ENCODE results near the gene SIPA1.
A peak's percentile ranks its signal among the peaks of the same experiment; 100 is the strongest.

Gene SIPA1

GRCh38 chr11:65651589-65652510 is 13.9 kb downstream of the SIPA1 start:
- H3K27me3 ChIP-seq (ENCODE audit: control insufficient read depth in 2 of 2, insufficient read depth in 2 of 2, low read length in 2 of 2) = no peaks in the 10 kb centered on the region
- peak overlapping the region; percentile 95 for H3K27ac ChIP-seq (ENCODE audit: low read depth in 2 of 2, low read length in 2 of 2)
- no peaks in the 10 kb centered on the region for H3K9me3 ChIP-seq (ENCODE audit: control insufficient read depth in 2 of 2, low read length in 2 of 2)
- peak overlapping the region; percentile 82 to 87 for H3K4me3 ChIP-seq (ENCODE audit: low read length in 2 of 2)
- peaks cover 32 to 36% of the 10 kb centered on the region in 2 donors for H3K36me3 ChIP-seq (ENCODE audit: control insufficient read depth in 2 of 2, insufficient read depth in 2 of 2, low read length in 2 of 2)
- peak overlapping the region; percentile 85 to 87 for H3K9ac ChIP-seq (ENCODE audit: low read depth in 1 of 2, low read length in 2 of 2)
- H3K4me1 ChIP-seq (ENCODE audit: control insufficient read depth in 2 of 2, insufficient read depth in 2 of 2, low read length in 2 of 2) = peaks cover 32 to 38% of the 10 kb centered on the region in 2 donors

GRCh38 chr11:65652511-65653228 is 14.8 kb downstream of the SIPA1 start:
- H3K9me3 ChIP-seq (ENCODE audit: control insufficient read depth in 2 of 2, low read length in 2 of 2) = no peaks in the 10 kb centered on the region
- H3K27ac ChIP-seq (ENCODE audit: low read depth in 2 of 2, low read length in 2 of 2) = peak overlapping the region; percentile 95
- no peaks in the 10 kb centered on the region for H3K27me3 ChIP-seq (ENCODE audit: control insufficient read depth in 2 of 2, insufficient read depth in 2 of 2, low read length in 2 of 2)
- H3K4me1 ChIP-seq (ENCODE audit: control insufficient read depth in 2 of 2, insufficient read depth in 2 of 2, low read length in 2 of 2) = peaks cover 32 to 37% of the 10 kb centered on the region in 2 donors
- H3K9ac ChIP-seq (ENCODE audit: low read depth in 1 of 2, low read length in 2 of 2) = peak overlapping the region; percentile 85 to 95
- H3K36me3 ChIP-seq (ENCODE audit: control insufficient read depth in 2 of 2, insufficient read depth in 2 of 2, low read length in 2 of 2) = peaks cover 41 to 44% of the 10 kb centered on the region in 2 donors
- peak overlapping the region; percentile 82 to 87 for H3K4me3 ChIP-seq (ENCODE audit: low read length in 2 of 2)

GRCh38 chr11:65653229-65654225 is 15.6 kb downstream of the SIPA1 start:
- Histone ChIP-seq H3K9me3 (ENCODE audit: control insufficient read depth in 2 of 2, low read length in 2 of 2) (no peaks in the 10 kb centered on the region), H3K4me3 (ENCODE audit: low read length in 2 of 2) (peak overlapping the region; percentile 78 to 87), H3K9ac (ENCODE audit: low read depth in 1 of 2, low read length in 2 of 2) (peak overlapping the region; percentile 85 to 95), H3K27ac (ENCODE audit: low read depth in 2 of 2, low read length in 2 of 2) (peak overlapping the region; percentile 95), H3K36me3 (ENCODE audit: control insufficient read depth in 2 of 2, insufficient read depth in 2 of 2, low read length in 2 of 2) (peaks cover 49 to 53% of the 10 kb centered on the region in 2 donors), H3K27me3 (ENCODE audit: control insufficient read depth in 2 of 2, insufficient read depth in 2 of 2, low read length in 2 of 2) (no peaks in the 10 kb centered on the region), H3K4me1 (ENCODE audit: control insufficient read depth in 2 of 2, insufficient read depth in 2 of 2, low read length in 2 of 2) (peaks cover 32 to 37% of the 10 kb centered on the region in 2 donors)

- Histone ChIP-seq H3K9me3 (ENCODE audit: control insufficient read depth in 2 of 2, low read length in 2 of 2) (no peaks in the 10 kb centered on the region), H3K27me3 (ENCODE audit: control insufficient read depth in 2 of 2, insufficient read depth in 2 of 2, low read length in 2 of 2) (no peaks in the 10 kb centered on the region), H3K36me3 (ENCODE audit: control insufficient read depth in 2 of 2, insufficient read depth in 2 of 2, low read length in 2 of 2) (peaks cover 56 to 59% of the 10 kb centered on the region in 2 donors), H3K4me3 (ENCODE audit: low read length in 2 of 2) (no peak overlapping the region), H3K27ac (ENCODE audit: low read depth in 2 of 2, low read length in 2 of 2) (peak overlapping the region in 1 of 2 donors; percentile 95), H3K4me1 (ENCODE audit: control insufficient read depth in 2 of 2, insufficient read depth in 2 of 2, low read length in 2 of 2) (peaks cover 32 to 37% of the 10 kb centered on the region in 2 donors), H3K9ac (ENCODE audit: low read depth in 1 of 2, low read length in 2 of 2) (no peak overlapping the region)
Observed at GRCh38 chr11:65654375-65655349, 16.8 kb downstream of the SIPA1 start.

GRCh38 chr11:65655570-65656332 is 17.9 kb downstream of the SIPA1 start:
- Histone ChIP-seq H3K36me3 (ENCODE audit: control insufficient read depth in 2 of 2, insufficient read depth in 2 of 2, low read length in 2 of 2) (peaks cover 59 to 62% of the 10 kb centered on the region in 2 donors), H3K4me1 (ENCODE audit: control insufficient read depth in 2 of 2, insufficient read depth in 2 of 2, low read length in 2 of 2) (peaks cover 30 to 37% of the 10 kb centered on the region in 2 donors), H3K27ac (ENCODE audit: low read depth in 2 of 2, low read length in 2 of 2) (no peak overlapping the region), H3K9ac (ENCODE audit: low read depth in 1 of 2, low read length in 2 of 2) (no peak overlapping the region), H3K4me3 (ENCODE audit: low read length in 2 of 2) (no peak overlapping the region), H3K9me3 (ENCODE audit: control insufficient read depth in 2 of 2, low read length in 2 of 2) (no peaks in the 10 kb centered on the region), H3K27me3 (ENCODE audit: control insufficient read depth in 2 of 2, insufficient read depth in 2 of 2, low read length in 2 of 2) (no peaks in the 10 kb centered on the region)

GRCh38 chr11:65657426-65657825 is 19.5 kb downstream of the SIPA1 start:
- Histone ChIP-seq H3K9me3 (ENCODE audit: control insufficient read depth in 2 of 2, low read length in 2 of 2) (no peaks in the 10 kb centered on the region), H3K36me3 (ENCODE audit: control insufficient read depth in 2 of 2, insufficient read depth in 2 of 2, low read length in 2 of 2) (peaks cover 61 to 68% of the 10 kb centered on the region in 2 donors), H3K9ac (ENCODE audit: low read depth in 1 of 2, low read length in 2 of 2) (no peak overlapping the region), H3K4me1 (ENCODE audit: control insufficient read depth in 2 of 2, insufficient read depth in 2 of 2, low read length in 2 of 2) (peaks cover 26 to 34% of the 10 kb centered on the region in 2 donors), H3K4me3 (ENCODE audit: low read length in 2 of 2) (no peak overlapping the region), H3K27me3 (ENCODE audit: control insufficient read depth in 2 of 2, insufficient read depth in 2 of 2, low read length in 2 of 2) (no peaks in the 10 kb centered on the region), H3K27ac (ENCODE audit: low read depth in 2 of 2, low read length in 2 of 2) (no peak overlapping the region)

- no peak overlapping the region for H3K9ac ChIP-seq (ENCODE audit: low read depth in 1 of 2, low read length in 2 of 2)
- no peaks in the 10 kb centered on the region for H3K9me3 ChIP-seq (ENCODE audit: control insufficient read depth in 2 of 2, low read length in 2 of 2)
- no peak overlapping the region for H3K27ac ChIP-seq (ENCODE audit: low read depth in 2 of 2, low read length in 2 of 2)
- H3K4me1 ChIP-seq (ENCODE audit: control insufficient read depth in 2 of 2, insufficient read depth in 2 of 2, low read length in 2 of 2) = peaks cover 21 to 25% of the 10 kb centered on the region in 2 donors
- no peak overlapping the region for H3K4me3 ChIP-seq (ENCODE audit: low read length in 2 of 2)
- no peaks in the 10 kb centered on the region for H3K27me3 ChIP-seq (ENCODE audit: control insufficient read depth in 2 of 2, insufficient read depth in 2 of 2, low read length in 2 of 2)
- H3K36me3 ChIP-seq (ENCODE audit: control insufficient read depth in 2 of 2, insufficient read depth in 2 of 2, low read length in 2 of 2) = peaks cover 61 to 68% of the 10 kb centered on the region in 2 donors
Observed at GRCh38 chr11:65658174-65659021, 20.5 kb downstream of the SIPA1 start.

GRCh38 chr11:65660038-65660437 is 22.1 kb downstream of the SIPA1 start:
- Histone ChIP-seq H3K9me3 (ENCODE audit: control insufficient read depth in 2 of 2, low read length in 2 of 2) (no peaks in the 10 kb centered on the region), H3K9ac (ENCODE audit: low read depth in 1 of 2, low read length in 2 of 2) (no peak overlapping the region), H3K4me1 (ENCODE audit: control insufficient read depth in 2 of 2, insufficient read depth in 2 of 2, low read length in 2 of 2) (peaks cover 14 to 17% of the 10 kb centered on the region in 2 donors), H3K27ac (ENCODE audit: low read depth in 2 of 2, low read length in 2 of 2) (no peak overlapping the region), H3K27me3 (ENCODE audit: control insufficient read depth in 2 of 2, insufficient read depth in 2 of 2, low read length in 2 of 2) (no peaks in the 10 kb centered on the region), H3K4me3 (ENCODE audit: low read length in 2 of 2) (no peak overlapping the region), H3K36me3 (ENCODE audit: control insufficient read depth in 2 of 2, insufficient read depth in 2 of 2, low read length in 2 of 2) (peaks cover 56 to 58% of the 10 kb centered on the region in 2 donors)
